ENCODE data around the gene SELENBP1. TPM values are rescaled to one million over a fixed set of nuclear protein-coding genes. Genes with fewer than 3 reads are reported as not detected.

The SELENBP1 gene
- total RNA-seq, 3 donors from 2014 or later (not counting 1 experiment from before 2014, with no cell fraction given): not detected

DNA sequence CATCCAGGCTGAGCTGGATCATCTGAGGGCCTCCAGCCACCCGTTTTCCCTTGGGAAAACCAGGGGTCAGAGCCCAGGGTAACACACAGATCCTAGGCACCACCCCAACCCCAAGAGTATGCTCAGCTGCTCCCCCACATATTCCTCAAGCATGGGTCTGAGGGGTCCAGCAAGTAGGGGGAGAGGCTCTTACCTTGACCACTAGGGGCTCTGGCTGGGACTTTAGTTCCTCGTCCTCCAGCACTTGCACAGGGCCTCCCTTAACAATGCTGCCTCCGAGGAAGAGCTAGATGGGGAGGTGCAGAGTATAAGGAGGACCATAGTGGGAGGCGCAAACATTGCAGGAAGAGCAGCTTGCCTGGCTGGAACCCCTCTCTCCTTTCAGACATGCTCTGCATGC is 7.5 kb downstream of the SELENBP1 start:
- Histone ChIP-seq H3K4me1 (ENCODE audit: control insufficient read depth, insufficient read depth, low read length) (peaks cover 4% of the 10 kb centered on the region), H3K4me3 (ENCODE audit: low read length) (no peak overlapping the region), H3K27me3 (ENCODE audit: control insufficient read depth, insufficient read depth, low read length) (no peaks in the 10 kb centered on the region), H3K36me3 (ENCODE audit: control insufficient read depth, insufficient read depth, low read length) (no peaks in the 10 kb centered on the region), H3K9me3 (ENCODE audit: control insufficient read depth, insufficient read depth, low read length) (peaks cover 6% of the 10 kb centered on the region), H3K27ac (ENCODE audit: low read length) (no peak overlapping the region)
- Mint-ChIP-seq H3K27me3 (ENCODE audit: low read depth in 2 of 2) (no peaks in the 10 kb centered on the region), H3K9me3 (peaks cover 0 to 4% of the 10 kb centered on the region in 2 donors), H3K36me3 (no peaks in the 10 kb centered on the region), H3K27ac (no peak overlapping the region), H3K4me3 (no peak overlapping the region), H3K4me1 (no peaks in the 10 kb centered on the region)
- DNase-seq (no peak), ATAC-seq (no peak)
- TF ChIP-seq, protein P1, sequence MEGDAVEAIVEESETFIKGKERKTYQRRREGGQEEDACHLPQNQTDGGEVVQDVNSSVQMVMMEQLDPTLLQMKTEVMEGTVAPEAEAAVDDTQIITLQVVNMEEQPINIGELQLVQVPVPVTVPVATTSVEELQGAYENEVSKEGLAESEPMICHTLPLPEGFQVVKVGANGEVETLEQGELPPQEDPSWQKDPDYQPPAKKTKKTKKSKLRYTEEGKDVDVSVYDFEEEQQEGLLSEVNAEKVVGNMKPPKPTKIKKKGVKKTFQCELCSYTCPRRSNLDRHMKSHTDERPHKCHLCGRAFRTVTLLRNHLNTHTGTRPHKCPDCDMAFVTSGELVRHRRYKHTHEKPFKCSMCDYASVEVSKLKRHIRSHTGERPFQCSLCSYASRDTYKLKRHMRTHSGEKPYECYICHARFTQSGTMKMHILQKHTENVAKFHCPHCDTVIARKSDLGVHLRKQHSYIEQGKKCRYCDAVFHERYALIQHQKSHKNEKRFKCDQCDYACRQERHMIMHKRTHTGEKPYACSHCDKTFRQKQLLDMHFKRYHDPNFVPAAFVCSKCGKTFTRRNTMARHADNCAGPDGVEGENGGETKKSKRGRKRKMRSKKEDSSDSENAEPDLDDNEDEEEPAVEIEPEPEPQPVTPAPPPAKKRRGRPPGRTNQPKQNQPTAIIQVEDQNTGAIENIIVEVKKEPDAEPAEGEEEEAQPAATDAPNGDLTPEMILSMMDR (IDR thresholded peaks at IDR 0.05): no peak
- 88% methylated on average over 4 of the region's 4 CpGs for WGBS (ENCODE audit: insufficient coverage)
- intact Hi-C loops (cut with micrococcal nuclease): no loop called here

GRCh38 chr1:151362308-151363155 is 10.0 kb downstream of the SELENBP1 start:
- Mint-ChIP-seq H3K9me3 (peaks cover 0 to 4% of the 10 kb centered on the region in 2 donors), H3K36me3 (no peaks in the 10 kb centered on the region), H3K27me3 (ENCODE audit: low read depth in 2 of 2) (no peaks in the 10 kb centered on the region), H3K27ac (no peak overlapping the region), H3K4me1 (no peaks in the 10 kb centered on the region), H3K4me3 (no peak overlapping the region)
- no peaks in the 10 kb centered on the region for H3K36me3 ChIP-seq (ENCODE audit: control insufficient read depth, insufficient read depth, low read length)
- no peaks in the 10 kb centered on the region for H3K27me3 ChIP-seq (ENCODE audit: control insufficient read depth, insufficient read depth, low read length)
- H3K9me3 ChIP-seq (ENCODE audit: control insufficient read depth, insufficient read depth, low read length): peaks cover 6% of the 10 kb centered on the region
- H3K4me1 ChIP-seq (ENCODE audit: control insufficient read depth, insufficient read depth, low read length): no peaks in the 10 kb centered on the region
- WGBS (ENCODE audit: insufficient coverage): 92% methylated on average over 2 of the region's 3 CpGs
- ATAC-seq: no peak
- no peak overlapping the region for H3K4me3 ChIP-seq (ENCODE audit: low read length)
- TF ChIP-seq, protein P1 (IDR thresholded peaks at IDR 0.05): no peak
- no peak overlapping the region for H3K27ac ChIP-seq (ENCODE audit: low read length)
- DNase-seq: no peak
- intact Hi-C loops (cut with micrococcal nuclease): no loop called here

GRCh38 chr1:151361883-151362282 is 10.6 kb downstream of the SELENBP1 start:
- H3K4me1 ChIP-seq (ENCODE audit: control insufficient read depth, insufficient read depth, low read length): no peaks in the 10 kb centered on the region
- no peak overlapping the region for H3K4me3 Mint-ChIP-seq
- H3K27ac ChIP-seq (ENCODE audit: low read length): no peak overlapping the region
- TF ChIP-seq, protein P1 (IDR thresholded peaks at IDR 0.05): no peak
- H3K9me3 Mint-ChIP-seq: peaks cover 0 to 4% of the 10 kb centered on the region in 2 donors
- no peaks in the 10 kb centered on the region for H3K4me1 Mint-ChIP-seq
- no peak for DNase-seq
- no peaks in the 10 kb centered on the region for H3K36me3 Mint-ChIP-seq
- no peak overlapping the region for H3K4me3 ChIP-seq (ENCODE audit: low read length)
- ATAC-seq: no peak
- no peaks in the 10 kb centered on the region for H3K36me3 ChIP-seq (ENCODE audit: control insufficient read depth, insufficient read depth, low read length)
- no peaks in the 10 kb centered on the region for H3K27me3 Mint-ChIP-seq (ENCODE audit: low read depth in 2 of 2)
- no peaks in the 10 kb centered on the region for H3K27me3 ChIP-seq (ENCODE audit: control insufficient read depth, insufficient read depth, low read length)
- no peak overlapping the region for H3K27ac Mint-ChIP-seq
- peaks cover 6% of the 10 kb centered on the region for H3K9me3 ChIP-seq (ENCODE audit: control insufficient read depth, insufficient read depth, low read length)
- intact Hi-C loops (cut with micrococcal nuclease): no loop called here

DNA sequence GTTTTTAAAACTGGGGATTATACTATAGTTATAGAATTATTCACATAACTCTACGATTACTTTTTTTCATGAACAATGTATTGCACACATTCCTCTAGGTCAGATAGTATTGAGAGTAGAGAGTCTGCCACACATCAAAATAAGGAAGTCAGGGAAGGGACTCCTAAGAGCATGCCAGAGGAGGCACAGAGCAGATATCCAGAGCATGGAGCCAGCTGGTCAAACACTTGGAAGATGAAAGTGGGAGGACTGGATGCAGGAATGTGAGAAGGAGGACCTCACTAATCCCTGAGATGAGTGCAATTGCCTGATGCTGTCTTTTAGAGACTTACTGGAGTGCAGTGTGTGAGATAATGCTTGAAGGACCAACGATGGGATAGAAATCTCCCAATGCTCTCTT is 15.8 kb downstream of the SELENBP1 start:
- H3K4me3 Mint-ChIP-seq: no peak overlapping the region
- 100% methylated on average over 1 of the region's 2 CpGs for WGBS (ENCODE audit: insufficient coverage)
- H3K36me3 Mint-ChIP-seq: no peaks in the 10 kb centered on the region
- no peaks in the 10 kb centered on the region for H3K27me3 Mint-ChIP-seq (ENCODE audit: low read depth in 2 of 2)
- DNase-seq: no peak
- intact Hi-C loops (cut with micrococcal nuclease): no loop called here
- Histone ChIP-seq H3K9me3 (ENCODE audit: control insufficient read depth, insufficient read depth, low read length) (no peaks in the 10 kb centered on the region), H3K36me3 (ENCODE audit: control insufficient read depth, insufficient read depth, low read length) (no peaks in the 10 kb centered on the region), H3K27me3 (ENCODE audit: control insufficient read depth, insufficient read depth, low read length) (no peaks in the 10 kb centered on the region), H3K4me1 (ENCODE audit: control insufficient read depth, insufficient read depth, low read length) (no peaks in the 10 kb centered on the region), H3K4me3 (ENCODE audit: low read length) (no peak overlapping the region), H3K27ac (ENCODE audit: low read length) (no peak overlapping the region)
- TF ChIP-seq, protein P1 (IDR thresholded peaks at IDR 0.05): no peak
- no peaks in the 10 kb centered on the region for H3K4me1 Mint-ChIP-seq
- no peak for ATAC-seq
- no peak overlapping the region for H3K27ac Mint-ChIP-seq
- peaks cover 0 to under 1% of the 10 kb centered on the region in 2 donors for H3K9me3 Mint-ChIP-seq

Measured in natural killer cell (primary cell).